HG03442 (cell line): ENCODE results near the gene WDR59.
"Not testable (repeated sequence)": the region's sequence is repeated elsewhere in the genome, so short reads cannot be mapped to it uniquely, and the experiment has no call there.

Experiments used
- ATAC-seq: cut with Tn5 transposase; IDR thresholded peaks from one replicate; pipeline ENCODE4 v1.9.1; 2021; ENCODE audit warnings: mild to moderate bottlenecking, moderate library complexity; ENCODE audit not compliant: unreplicated experiment

WDR59 gene

GRCh38 chr16:74908759-74909158 is 76.2 kb downstream of the WDR59 start:
- not testable (repeated sequence) for ATAC-seq

- no peak for ATAC-seq
These were observed 80.8 kb downstream of the WDR59 start for GRCh38 chr16:74903901-74904678.

DNA sequence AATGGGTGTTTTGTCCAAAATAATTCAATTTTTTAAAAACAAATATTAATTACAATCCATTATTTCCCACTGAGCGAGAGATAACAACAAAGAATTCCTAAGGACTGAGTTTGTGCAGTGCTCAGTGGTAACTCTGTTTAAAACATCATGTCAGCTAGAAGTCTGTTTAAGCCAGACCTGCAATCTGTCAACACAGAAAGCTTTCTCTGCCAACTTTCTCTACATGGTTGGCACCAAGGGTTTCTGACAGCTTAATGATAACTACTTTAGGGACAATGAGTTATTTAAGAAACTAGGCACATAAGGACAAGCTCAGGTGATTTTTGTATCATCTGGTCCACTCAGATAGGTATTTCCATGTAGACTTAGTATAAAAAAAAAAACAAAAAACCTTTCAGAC is 81.8 kb downstream of the WDR59 start:
- ATAC-seq = no peak

GRCh38 chr16:74902161-74902560 is 82.8 kb downstream of the WDR59 start:
- ATAC-seq = no peak

GRCh38 chr16:74901606-74902005 is 83.3 kb downstream of the WDR59 start:
- no peak for ATAC-seq

GRCh38 chr16:74899816-74900215 is 85.1 kb downstream of the WDR59 start:
- ATAC-seq = no peak

DNA sequence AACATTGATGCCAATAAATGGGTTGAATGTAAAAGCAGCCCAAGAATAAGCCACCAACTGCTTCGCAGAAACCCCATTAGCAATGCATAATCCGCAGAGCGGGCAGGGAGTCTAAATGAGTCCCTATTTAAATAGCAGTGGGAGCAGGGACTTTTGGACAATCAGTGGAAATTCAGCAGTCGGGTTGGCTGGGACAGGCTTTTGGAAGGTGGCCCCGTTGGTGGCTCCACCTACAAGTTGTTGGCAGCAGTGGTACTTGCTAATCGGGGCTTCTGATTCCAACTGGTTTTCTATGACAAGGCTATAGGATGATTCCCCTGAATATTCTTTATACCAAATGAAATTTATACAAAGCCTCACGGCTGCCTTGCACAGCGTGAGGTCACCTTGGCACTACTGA is 86.3 kb downstream of the WDR59 start:
- no peak for ATAC-seq

GRCh38 chr16:74896389-74897370 is 88.2 kb downstream of the WDR59 start:
- no peak for ATAC-seq

GRCh38 chr16:74893541-74893940 is 91.4 kb downstream of the WDR59 start:
- ATAC-seq = no peak

DNA sequence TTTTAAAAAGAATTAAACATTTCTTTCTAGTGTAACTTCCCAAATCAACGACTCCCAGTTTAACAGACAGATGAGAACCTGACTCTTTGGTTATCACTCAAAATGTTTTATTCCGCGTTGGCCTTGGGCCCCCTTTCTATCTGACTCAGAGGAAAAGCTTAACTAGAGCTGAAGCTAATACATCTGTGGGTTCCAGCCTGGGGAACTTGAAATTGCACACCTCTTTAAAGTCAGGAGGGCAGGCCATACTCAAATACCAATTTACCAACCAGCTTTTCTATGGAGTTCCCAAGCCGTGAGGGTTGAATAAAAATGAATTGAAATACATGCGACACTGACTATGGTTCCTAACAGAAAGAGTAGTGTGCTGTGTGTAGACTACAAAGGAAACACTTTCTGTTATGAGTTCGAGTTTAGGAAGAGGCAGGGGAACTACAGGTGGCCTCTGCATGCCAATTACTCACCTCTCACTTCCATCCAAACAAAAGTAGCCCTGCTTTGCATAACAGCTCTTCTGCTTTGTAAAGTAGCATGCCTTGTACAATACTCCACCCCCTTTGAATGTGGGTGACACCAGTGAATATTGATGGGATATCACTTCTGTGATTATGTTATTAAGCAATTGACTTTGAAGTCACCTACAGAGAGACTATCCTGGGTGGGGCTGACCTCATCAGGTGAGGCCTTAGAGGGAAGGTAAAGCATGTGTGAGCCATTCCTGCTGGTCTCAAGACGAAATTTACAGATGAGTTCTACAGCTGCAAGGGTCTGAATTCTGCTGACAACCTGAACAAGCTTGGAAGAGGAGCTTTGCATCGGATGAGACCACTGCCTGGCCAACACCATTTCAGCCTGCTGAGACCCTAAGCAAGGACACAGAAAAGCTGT is 92.1 kb downstream of the WDR59 start:
- ATAC-seq = peak; percentile 94

DNA sequence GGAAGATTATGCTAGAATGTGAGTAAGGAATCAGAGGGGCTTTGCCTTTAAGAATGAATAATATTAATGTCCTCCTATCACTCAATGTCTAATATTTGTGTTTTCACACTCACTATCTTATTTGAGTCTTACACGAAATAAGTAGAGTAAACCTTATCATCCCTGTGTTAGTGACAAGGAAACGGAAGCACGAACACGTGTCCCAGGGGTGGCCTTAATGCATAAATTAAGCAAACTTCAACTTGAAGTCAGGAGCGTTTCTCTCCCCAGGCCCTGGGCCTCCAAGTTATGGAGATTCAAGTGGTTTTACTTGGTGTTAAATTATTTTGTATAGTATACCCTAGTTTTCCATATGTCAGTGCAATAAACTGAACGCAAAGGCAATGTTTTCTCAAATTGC is 96.0 kb downstream of the WDR59 start:
- no peak for ATAC-seq

GRCh38 chr16:74888232-74888862 is 96.6 kb downstream of the WDR59 start:
- ATAC-seq = no peak

DNA sequence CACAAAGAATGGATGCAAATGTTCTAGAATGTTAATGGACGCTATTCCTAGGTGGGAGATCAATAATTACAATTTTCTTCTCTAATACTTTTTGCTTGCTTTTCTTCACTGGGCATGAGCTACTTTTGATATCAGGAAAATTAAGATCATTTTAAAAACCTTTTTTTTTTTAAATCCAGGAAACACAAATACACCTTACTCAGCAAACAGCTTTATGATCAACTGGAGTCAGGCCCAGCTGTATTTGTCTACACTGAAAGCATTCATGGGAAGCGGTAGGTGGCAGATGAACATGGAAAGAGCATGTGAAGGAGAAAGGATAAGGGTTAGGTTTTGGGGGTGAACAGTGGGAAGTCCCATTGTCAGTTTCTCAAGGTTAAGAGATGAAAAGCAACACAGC is 97.8 kb downstream of the WDR59 start:
- ATAC-seq = no peak

- ATAC-seq = no peak
These were observed 107.2 kb downstream of the WDR59 start for GRCh38 chr16:74877706-74878105.

DNA sequence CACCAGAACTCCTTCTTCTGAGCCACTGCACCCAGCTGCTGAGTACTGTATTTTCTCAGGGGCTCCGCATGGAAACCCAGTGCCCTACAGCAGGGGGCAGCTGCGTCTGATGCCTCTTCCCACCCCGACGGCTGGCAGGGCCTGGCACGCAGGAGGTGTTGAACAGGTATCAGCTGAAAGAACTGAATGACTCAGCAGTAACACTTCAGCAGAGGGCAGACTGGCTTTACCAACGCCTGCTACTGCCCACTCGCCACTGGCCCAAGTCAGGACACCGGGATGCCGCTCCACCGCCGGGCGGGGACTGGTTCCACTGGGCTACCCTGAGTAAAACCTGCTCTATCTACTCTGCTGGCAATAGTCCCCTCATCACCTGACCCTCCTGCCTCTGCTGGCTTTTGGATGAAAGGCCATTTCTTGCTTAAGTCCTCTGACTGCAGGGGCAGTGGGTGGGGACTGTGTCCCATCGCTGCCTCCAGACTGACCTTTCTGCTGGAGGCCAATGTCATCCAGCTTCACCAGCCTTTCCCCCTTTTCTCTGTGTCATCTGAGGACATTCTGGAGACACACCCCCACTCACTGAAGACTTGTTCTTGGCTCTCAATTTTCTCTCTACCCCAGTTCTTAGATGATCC is 109.9 kb downstream of the WDR59 start:
- no peak for ATAC-seq

DNA sequence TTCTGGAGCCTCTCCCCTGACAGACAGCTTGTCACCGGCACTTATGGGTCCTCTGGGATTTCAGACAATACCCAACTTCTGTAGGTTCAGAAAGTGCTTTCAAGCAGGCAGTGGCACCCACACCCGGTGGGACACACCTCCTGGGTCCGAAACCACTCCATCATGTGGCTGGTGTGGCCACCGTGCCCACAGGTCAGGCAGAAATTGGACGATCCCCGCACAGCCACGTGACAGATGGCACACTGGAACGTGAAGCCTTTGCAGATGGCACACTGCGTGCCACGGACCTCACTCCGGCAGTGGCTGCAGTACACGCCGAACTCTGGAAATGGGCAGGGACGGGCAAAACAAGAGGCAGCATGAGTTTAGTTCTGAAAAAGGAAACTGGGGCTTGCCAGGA is 110.8 kb downstream of the WDR59 start:
- no peak for ATAC-seq

DNA sequence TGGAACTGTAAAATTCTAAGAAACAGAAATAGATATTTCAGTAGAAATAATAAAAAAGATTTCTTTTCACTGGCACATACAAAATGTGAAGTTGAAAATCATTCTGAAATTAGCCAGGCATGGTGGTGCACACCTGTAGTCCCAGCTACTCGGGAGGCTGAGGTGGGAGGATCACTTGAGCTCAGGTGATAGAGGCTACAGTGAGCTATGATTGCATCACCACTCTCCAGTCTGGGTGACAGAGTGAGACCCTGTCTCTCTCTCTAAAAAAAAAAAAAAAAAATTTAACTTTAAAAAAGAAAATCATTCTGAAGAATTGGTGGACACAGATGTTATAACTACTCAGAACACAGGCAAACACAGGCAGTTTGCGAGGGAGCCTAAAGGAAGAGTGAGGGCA is 112.6 kb downstream of the WDR59 start:
- ATAC-seq = no peak

GRCh38 chr16:74871608-74872007 is 113.3 kb downstream of the WDR59 start:
- ATAC-seq = no peak

DNA sequence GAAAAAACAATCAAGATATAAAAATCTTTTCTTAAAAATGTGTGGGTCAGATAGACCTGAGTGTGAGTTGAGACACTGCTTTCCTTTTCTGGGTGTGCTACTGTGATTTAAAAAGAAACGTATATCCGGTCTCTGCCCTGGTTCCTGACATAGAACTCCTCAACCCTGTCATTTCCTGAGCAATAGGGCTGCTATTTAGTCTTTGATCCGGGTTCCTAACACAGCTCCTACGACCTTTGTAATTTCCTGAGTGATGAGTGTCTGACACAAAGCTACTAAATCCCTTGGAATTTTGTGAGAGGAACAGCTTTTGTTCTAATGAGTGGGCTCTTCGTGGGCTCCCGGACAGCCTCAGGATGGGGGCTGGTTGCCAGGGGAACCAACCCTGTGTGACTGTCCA is 116.4 kb downstream of the WDR59 start:
- no peak for ATAC-seq

DNA sequence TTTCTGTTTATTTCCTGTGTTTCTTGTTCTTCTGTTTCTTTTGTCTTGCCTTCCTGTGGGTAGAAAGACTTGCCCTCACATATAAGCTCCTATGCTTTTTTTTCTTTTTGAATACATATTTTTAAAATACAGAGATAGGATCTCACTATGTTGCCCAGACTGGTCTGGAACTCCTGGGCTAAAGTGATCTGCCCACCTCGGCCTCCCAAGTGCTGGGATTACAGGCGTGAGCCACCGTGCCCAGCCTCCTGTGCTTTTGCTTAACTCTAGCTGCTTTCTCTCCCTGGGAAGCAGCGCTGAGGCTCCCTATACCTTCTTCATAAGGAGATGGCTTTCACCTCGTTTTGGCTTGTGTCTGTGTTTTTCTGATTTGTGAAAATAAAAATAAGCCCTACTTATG is 116.9 kb downstream of the WDR59 start:
- ATAC-seq = no peak
